Keratinocyte (primary cell): ENCODE results near the gene COX8A.

Source experiments
- EZH2 ChIP-seq: IDR thresholded peaks from one replicate; pipeline ENCODE4 v1.6.1; 2012; ENCODE audit warnings: inconsistent platforms, mild to moderate bottlenecking, low read length, moderate library complexity
- TF ChIP-seq, protein P1 (sequence below), 3 experiments: IDR thresholded peaks in 1 of 3; conservative IDR thresholded peaks in 1 of 3; optimal IDR thresholded peaks in 1 of 3; 2 replicates in 2 of 3; 3 replicates in 1 of 3; pipeline versions ENCODE3 to v1.5.1; 2011; ENCODE audit warnings: low read length in 3 of 3, mild to moderate bottlenecking in 3 of 3, moderate library complexity in 2 of 3, control low read depth in 1 of 3, inconsistent platforms in 1 of 3; ENCODE audit not compliant: insufficient read depth in 2 of 3; ENCODE audit errors: extremely low read depth in 1 of 3

DNA sequence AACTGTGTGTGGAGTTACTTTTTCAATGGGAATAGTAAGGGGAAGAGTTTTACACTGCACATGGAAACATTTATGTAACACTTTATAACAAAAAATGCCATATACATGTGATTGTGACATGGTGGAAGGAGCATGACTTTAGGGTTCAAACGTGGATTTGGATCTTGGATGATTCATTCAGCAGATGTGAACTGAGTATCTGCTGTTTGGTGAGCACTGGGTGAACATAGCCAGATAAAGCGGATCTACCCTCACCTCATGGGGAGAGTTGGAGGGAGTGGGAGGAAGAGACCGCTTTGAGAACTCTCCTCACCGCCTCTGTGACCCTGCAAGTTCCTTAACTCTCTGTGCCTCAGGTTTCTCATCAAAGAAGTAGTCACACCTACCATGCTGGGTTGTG is 32.5 kb upstream of the COX8A start:
- TF ChIP-seq, protein P1, sequence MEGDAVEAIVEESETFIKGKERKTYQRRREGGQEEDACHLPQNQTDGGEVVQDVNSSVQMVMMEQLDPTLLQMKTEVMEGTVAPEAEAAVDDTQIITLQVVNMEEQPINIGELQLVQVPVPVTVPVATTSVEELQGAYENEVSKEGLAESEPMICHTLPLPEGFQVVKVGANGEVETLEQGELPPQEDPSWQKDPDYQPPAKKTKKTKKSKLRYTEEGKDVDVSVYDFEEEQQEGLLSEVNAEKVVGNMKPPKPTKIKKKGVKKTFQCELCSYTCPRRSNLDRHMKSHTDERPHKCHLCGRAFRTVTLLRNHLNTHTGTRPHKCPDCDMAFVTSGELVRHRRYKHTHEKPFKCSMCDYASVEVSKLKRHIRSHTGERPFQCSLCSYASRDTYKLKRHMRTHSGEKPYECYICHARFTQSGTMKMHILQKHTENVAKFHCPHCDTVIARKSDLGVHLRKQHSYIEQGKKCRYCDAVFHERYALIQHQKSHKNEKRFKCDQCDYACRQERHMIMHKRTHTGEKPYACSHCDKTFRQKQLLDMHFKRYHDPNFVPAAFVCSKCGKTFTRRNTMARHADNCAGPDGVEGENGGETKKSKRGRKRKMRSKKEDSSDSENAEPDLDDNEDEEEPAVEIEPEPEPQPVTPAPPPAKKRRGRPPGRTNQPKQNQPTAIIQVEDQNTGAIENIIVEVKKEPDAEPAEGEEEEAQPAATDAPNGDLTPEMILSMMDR (optimal IDR thresholded peaks at IDR 0.05 in 1 of 3, IDR thresholded peaks at IDR 0.05 in 1 of 3, conservative IDR thresholded peaks at IDR 0.05 in 1 of 3; ENCODE audit: extremely low read depth in 1 of 3, insufficient read depth in 2 of 3, low read length in 3 of 3): no peak
- no peak for TF ChIP-seq EZH2
